Prostate gland (tissue), 2 donors: ENCODE measurements around the gene GTF2H3. TPM values are rescaled to one million over a fixed set of nuclear protein-coding genes. Genes with fewer than 3 reads are reported as not detected.

ENCODE experiments used
- DNase-seq: peaks from one replicate; pipeline ENCODE4 v3.0.0-alpha.2; 2019; ENCODE audit warnings: low spot score
- H3K27ac ChIP-seq, 2 donors: fragments of 200-600 bp; sonication (generic); 2 replicates each; pipeline ENCODE4 v1.5.1; 2017 to 2019
- H3K27me3 ChIP-seq: fragments of 200-600 bp; sonication (generic); replicated peaks from 2 replicates; pipeline ENCODE4 v1.5.1; 2019; ENCODE audit not compliant: insufficient read depth
- H3K36me3 ChIP-seq, 2 donors: fragments of 200-600 bp; sonication (generic); 1 replicate in 1 of 2; 2 replicates in 1 of 2; pipeline versions ENCODE4 v1.5.1 to v1.8.1; 2017 to 2019
- H3K4me1 ChIP-seq: fragments of 200-600 bp; sonication (generic); replicated peaks from 2 replicates; pipeline ENCODE4 v1.5.1; 2019
- H3K4me3 ChIP-seq, 2 donors: fragments of 200-600 bp; sonication (generic); 2 replicates each; pipeline ENCODE4 v1.5.1; 2017 to 2019
- H3K9me3 ChIP-seq: fragments of 200-600 bp; sonication (generic); 2 replicates; pipeline ENCODE4 v1.5.1; 2017
- POLR2A ChIP-seq: fragments of 450-650 bp; IDR thresholded peaks from one replicate; pipeline ENCODE4 v1.6.1; 2016; ENCODE audit warnings: antibody characterized with exemption, mild to moderate bottlenecking
- POLR2AphosphoS5 ChIP-seq: sonication (generic); formaldehyde crosslinking; IDR thresholded peaks from one replicate; pipeline ENCODE4 v1.6.1; 2017; ENCODE audit warnings: antibody characterized with exemption
- WGBS: methylation state at CpG from one replicate; pipeline ENCODE4 v1.1.5; 2018; 5-methylcytosine and 5-hydroxymethylcytosine counted together
- intact Hi-C: fragments of 100-400 bp; cut with DNase I; formaldehyde crosslinking; loops from one replicate; pipeline ENCODE4 v1.14.2; 2022
- total RNA-seq, 2 donors: library from RNA; depleted of rRNA; stranded (reverse); fragments of >200 nt; gene quantifications; one replicate each; pipeline ENCODE4 v1.1.0, GENCODE V29; 2016
- TF ChIP-seq, protein P1 (sequence below), 4 experiments: fragments of 200-600 bp in 2 of 4; fragments of 450-650 bp in 2 of 4; sonication (generic) in 2 of 4; IDR thresholded peaks; 1 replicate in 3 of 4; 2 replicates in 1 of 4; pipeline ENCODE4 v1.5.1; 2016 to 2019; ENCODE audit warnings: antibody characterized with exemption in 4 of 4, mild to moderate bottlenecking in 2 of 4, moderate library complexity in 2 of 4

Gene GTF2H3
- total RNA-seq, 2 donors from 2014 or later: 28.0 to 50.1 TPM

DNA sequence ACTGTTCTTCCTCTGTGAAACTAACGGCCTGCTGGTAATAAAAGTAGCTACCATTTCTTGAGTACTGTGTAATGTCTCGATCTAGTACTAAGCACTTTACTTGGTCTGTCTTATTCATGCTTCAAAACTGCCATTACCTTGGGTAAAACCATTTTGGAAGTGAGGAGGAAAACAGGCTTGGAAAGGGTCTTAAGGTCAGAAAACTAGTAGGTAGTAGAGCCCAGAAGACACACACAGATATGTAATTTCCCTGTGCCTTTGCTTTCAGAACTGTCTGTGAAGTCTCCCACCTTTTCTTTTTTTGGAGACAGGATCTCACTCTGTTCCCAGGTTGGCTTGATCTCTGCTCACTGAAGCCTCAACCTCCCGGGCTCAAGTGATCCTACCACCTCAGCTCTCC, 35.1 kb upstream of the GTF2H3 start:
- H3K4me1 ChIP-seq: no peaks in the 10 kb centered on the region
- H3K27ac ChIP-seq: no peak overlapping the region
- DNase-seq: no peak
- intact Hi-C loops: no loop called here
- TF ChIP-seq POLR2A: no peak
- no peak for TF ChIP-seq POLR2AphosphoS5
- TF ChIP-seq, protein P1, sequence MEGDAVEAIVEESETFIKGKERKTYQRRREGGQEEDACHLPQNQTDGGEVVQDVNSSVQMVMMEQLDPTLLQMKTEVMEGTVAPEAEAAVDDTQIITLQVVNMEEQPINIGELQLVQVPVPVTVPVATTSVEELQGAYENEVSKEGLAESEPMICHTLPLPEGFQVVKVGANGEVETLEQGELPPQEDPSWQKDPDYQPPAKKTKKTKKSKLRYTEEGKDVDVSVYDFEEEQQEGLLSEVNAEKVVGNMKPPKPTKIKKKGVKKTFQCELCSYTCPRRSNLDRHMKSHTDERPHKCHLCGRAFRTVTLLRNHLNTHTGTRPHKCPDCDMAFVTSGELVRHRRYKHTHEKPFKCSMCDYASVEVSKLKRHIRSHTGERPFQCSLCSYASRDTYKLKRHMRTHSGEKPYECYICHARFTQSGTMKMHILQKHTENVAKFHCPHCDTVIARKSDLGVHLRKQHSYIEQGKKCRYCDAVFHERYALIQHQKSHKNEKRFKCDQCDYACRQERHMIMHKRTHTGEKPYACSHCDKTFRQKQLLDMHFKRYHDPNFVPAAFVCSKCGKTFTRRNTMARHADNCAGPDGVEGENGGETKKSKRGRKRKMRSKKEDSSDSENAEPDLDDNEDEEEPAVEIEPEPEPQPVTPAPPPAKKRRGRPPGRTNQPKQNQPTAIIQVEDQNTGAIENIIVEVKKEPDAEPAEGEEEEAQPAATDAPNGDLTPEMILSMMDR (IDR thresholded peaks at IDR 0.05): no peak
- 75% methylated on average over 3 of the region's 3 CpGs for WGBS
- peaks cover 0 to 3% of the 10 kb centered on the region in 2 donors for H3K36me3 ChIP-seq
- H3K9me3 ChIP-seq: no peaks in the 10 kb centered on the region
- no peak overlapping the region for H3K4me3 ChIP-seq
- H3K27me3 ChIP-seq: no peaks in the 10 kb centered on the region

DNA sequence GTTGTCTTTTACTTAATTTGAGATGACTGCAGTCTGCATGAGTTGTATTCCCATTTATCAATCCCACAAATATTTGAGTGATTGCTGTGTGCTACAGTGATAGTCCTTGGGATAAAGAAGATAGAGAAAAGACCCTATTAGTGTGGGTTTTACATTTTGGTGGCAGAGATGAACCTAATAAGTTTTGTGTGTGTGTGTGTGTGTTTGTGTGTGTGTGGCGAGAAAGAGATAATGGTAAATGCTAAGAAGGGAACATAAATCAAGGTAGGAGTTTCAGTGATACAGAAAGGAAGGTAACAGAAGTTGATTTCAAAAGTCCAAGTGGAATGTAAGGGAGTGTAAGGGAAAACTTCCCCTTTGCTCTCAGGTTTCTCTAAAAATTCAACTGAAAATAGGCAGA, 34.3 kb upstream of the GTF2H3 start:
- H3K4me3 ChIP-seq: no peak overlapping the region
- DNase-seq: no peak
- no peaks in the 10 kb centered on the region for H3K9me3 ChIP-seq
- no peaks in the 10 kb centered on the region for H3K4me1 ChIP-seq
- TF ChIP-seq POLR2AphosphoS5: no peak
- TF ChIP-seq, protein P1 (IDR thresholded peaks at IDR 0.05): no peak
- TF ChIP-seq POLR2A: no peak
- no peak overlapping the region for H3K27ac ChIP-seq
- H3K36me3 ChIP-seq: peaks cover 0 to 3% of the 10 kb centered on the region in 2 donors
- 98% methylated on average over 1 of the region's 1 CpG for WGBS
- no peaks in the 10 kb centered on the region for H3K27me3 ChIP-seq
- intact Hi-C loops: no loop called here

DNA sequence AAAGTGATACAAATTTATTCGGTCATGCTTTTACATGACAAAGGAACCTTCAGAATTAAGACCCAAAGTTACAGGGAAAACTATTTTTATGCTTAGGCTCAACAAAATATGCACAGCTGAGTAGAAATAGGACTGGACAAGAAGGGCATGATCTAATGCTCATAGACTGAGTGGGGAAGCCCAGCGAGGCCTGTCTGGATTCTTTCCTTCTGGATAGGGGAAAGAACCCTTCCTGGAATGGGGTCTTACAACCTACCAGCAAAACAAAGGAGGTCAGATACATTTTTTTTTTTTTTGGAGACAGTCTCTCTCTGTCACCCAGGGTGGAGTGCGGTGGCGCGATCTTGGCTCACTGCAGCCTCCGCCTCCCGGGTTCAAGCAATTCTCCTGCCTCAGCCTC, 33.9 kb upstream of the GTF2H3 start:
- H3K4me3 ChIP-seq: no peak overlapping the region
- H3K9me3 ChIP-seq: no peaks in the 10 kb centered on the region
- intact Hi-C loops: loop anchor here (5.0 kb wide), 1 partner anchor 332 kb away; no protein-coding TSS in a partner anchor
- DNase-seq: no peak
- TF ChIP-seq POLR2A (no peak), POLR2AphosphoS5 (no peak)
- TF ChIP-seq, protein P1 (IDR thresholded peaks at IDR 0.05): no peak
- no peaks in the 10 kb centered on the region for H3K4me1 ChIP-seq
- no peak overlapping the region for H3K27ac ChIP-seq
- WGBS: 87% methylated on average over 7 of the region's 7 CpGs
- peaks cover 0 to 3% of the 10 kb centered on the region in 2 donors for H3K36me3 ChIP-seq
- H3K27me3 ChIP-seq: no peaks in the 10 kb centered on the region

DNA sequence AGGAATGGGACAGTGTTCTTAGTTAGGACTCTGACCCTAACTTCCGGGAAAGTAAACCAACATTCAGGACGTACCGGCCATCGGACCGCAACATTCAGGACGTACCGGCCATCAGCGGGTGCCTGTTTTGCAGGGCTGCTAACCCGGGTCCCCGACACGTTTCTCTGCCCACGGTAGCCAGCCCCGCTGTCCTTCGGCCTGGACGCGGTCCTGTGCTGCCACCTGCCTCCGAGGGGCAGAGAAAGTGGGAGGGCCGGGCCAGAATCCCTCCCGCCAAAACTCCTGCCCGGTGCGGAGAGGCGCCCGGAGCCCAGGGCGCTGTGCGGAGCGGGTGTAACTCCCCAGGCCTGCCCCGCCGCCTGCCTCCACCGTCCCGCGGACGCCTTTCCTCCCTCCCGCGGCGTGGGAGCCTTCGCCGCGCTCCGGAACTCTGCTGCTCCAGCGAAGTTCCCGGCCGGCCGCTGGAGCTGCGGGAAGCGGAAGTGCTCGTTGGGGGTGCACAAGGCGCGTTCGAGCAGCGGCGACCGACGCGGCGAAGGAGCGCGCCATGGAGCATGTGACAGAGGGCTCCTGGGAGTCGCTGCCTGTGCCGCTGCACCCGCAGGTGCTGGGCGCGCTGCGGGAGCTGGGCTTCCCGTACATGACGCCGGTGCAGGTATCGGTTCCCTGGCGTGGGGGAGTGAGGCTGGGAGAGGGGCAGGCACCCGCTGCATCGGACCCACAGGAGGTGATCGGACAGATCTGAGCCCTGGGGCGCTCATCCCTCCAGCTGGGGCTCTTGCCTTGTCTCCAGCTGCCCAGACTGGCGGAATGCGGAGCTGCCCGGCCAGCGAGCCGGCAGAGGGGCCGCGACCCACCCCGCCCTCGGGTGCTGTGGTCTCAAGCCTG, 31.8 kb upstream of the GTF2H3 start, which contains the start of gene DDX55:
DDX55 (plus strand) TSS at position 498 of the 888 bp plus-strand sequence; CDS start at position 548, 50 bp downstream.
- Histone ChIP-seq H3K36me3 (no peaks in the 10 kb centered on the region), H3K27me3 (no peaks in the 10 kb centered on the region), H3K4me1 (no peaks in the 10 kb centered on the region), H3K27ac (peak within 1 kb of the TSS; percentile 84 to 89), H3K4me3 (peak within 1 kb of the TSS; percentile 58 to 86), H3K9me3 (no peaks in the 10 kb centered on the region)
- TF ChIP-seq, protein P1 (IDR thresholded peaks at IDR 0.05): peak; percentile 49 to 75 (median 71)
- TF ChIP-seq POLR2AphosphoS5: peak; percentile 94
- no peak for TF ChIP-seq POLR2A
- intact Hi-C loops: loop anchor here (5.0 kb wide), 1 partner anchor 335 kb away; no protein-coding TSS in a partner anchor
- under 1% methylated on average over 77 of the region's 81 CpGs for WGBS
- DNase-seq: peak; percentile 72
